AG09309 (cell line): ENCODE data around the gene CCL4.
"Not testable (repeated sequence)": the region's sequence is repeated elsewhere in the genome, so short reads cannot be mapped to it uniquely, and the experiment has no call there.

Experiments used
- DNase-seq: peaks from one replicate; pipeline ENCODE4 v3.0.0-alpha.2; 2010; ENCODE audit warnings: low read depth
- H3K4me3 ChIP-seq: 2 replicates; pipeline ENCODE4 v1.5.1; 2011; ENCODE audit warnings: mild to moderate bottlenecking, low read depth, low read length, moderate library complexity; ENCODE audit not compliant: control insufficient read depth
- CTCF ChIP-seq: IDR thresholded peaks from 2 replicates; pipeline ENCODE4 v1.5.1; 2011; ENCODE audit warnings: mild to moderate bottlenecking, low read depth, low read length, inconsistent platforms; ENCODE audit not compliant: insufficient read depth, control insufficient read depth; ENCODE audit errors: missing control alignments

The CCL4 gene

GRCh38 chr17:36083691-36084090 lies 19.9 kb upstream of the CCL4 start:
- DNase-seq, H3K4me3 ChIP-seq: not testable (repeated sequence)

- no peak for DNase-seq
- TF ChIP-seq CTCF = no peak
Observed at GRCh38 chr17:36085765-36086164, 17.9 kb upstream of the CCL4 start.

GRCh38 chr17:36086791-36087190 lies 16.8 kb upstream of the CCL4 start:
- no peak for TF ChIP-seq CTCF
- DNase-seq = no peak
- H3K4me3 ChIP-seq = no peak overlapping the region

More at GRCh38 chr17:36085765-36086164, 17.9 kb upstream of the CCL4 start:
- no peak overlapping the region for H3K4me3 ChIP-seq

GRCh38 chr17:36087471-36087870 lies 16.2 kb upstream of the CCL4 start:
- H3K4me3 ChIP-seq = not testable (repeated sequence)

DNA sequence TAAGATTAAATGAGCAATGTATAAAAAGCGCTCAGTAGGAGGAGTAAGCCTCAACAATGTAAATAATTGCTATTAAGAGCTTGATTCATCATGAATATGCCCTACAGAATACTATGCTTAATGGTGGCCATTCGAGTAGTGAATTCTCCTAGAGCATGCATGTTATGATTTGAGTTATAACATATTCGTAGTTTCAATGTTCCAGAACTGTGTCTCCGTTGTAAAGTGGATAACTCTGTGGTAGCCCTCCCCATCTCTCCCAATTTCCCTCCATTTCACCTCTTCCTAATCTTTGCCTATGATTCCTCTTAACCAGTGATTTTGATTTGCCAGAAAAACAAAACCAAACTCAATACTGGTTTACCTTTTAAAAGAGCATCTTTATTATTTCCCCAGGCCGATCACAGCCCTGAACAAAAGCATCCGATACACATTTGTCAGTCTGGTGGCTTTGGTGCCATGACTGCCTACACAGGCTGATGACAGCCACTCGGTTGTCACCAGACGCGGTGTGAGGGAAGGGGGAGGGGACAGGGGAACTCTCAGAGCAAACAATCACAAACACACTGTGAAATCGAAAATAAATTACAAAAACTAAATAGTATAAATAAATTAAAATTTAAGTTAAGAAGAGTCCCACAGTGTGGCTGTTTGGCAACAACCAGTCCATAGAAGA lies 15.6 kb upstream of the CCL4 start:
- H3K4me3 ChIP-seq, DNase-seq: not testable (repeated sequence)

More at GRCh38 chr17:36087471-36087870, 16.2 kb upstream of the CCL4 start:
- not testable (repeated sequence) for DNase-seq

- no peak overlapping the region for H3K4me3 ChIP-seq
- DNase-seq = no peak
- TF ChIP-seq CTCF = no peak
Observed at GRCh38 chr17:36088670-36089338, 14.8 kb upstream of the CCL4 start.

DNA sequence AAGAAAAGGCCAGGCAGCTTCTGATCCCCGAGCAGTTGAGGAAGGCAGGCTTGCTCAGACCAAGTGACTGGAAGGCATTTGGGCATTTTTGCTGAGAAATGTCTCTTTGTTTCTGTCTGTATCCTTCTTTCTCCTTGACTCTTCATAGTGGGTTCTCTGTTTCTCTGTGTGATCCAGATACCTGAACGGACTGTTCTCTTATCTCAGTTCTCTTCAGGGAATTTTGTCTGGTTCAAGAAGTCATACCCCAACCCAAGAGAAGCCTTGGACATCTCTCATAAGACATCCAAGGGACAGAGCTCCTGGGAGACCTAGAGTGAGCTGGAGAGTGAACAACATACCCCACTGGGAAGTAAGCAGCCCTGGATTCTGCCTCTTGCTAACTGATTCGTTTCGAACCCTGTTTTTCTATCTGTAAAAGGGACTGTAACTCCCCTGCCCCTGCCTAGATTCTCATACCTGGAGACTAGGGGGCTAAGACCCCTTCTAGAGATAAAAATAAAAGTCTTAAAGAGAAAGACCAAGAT lies 14.2 kb upstream of the CCL4 start:
- H3K4me3 ChIP-seq = no peak overlapping the region
- DNase-seq = no peak
- no peak for TF ChIP-seq CTCF

- DNase-seq = no peak
- no peak within 1 kb of the TSS for H3K4me3 ChIP-seq
- no peak for TF ChIP-seq CTCF
Observed at GRCh38 chr17:36089888-36090836, 13.5 kb upstream of the CCL4 start, which contains the start of gene CCL3. Gene CCL3, minus strand, starts transcription at chr17:36090143. Its CDS starts 85 bp downstream, at chr17:36090058.
